ENCODE results near the gene MRPL58.
A peak's percentile ranks its signal among the peaks of the same experiment; 100 is the strongest.
"Not testable (repeated sequence)": the region's sequence is repeated elsewhere in the genome, so short reads cannot be mapped to it uniquely, and the experiment has no call there.

Gene MRPL58

DNA sequence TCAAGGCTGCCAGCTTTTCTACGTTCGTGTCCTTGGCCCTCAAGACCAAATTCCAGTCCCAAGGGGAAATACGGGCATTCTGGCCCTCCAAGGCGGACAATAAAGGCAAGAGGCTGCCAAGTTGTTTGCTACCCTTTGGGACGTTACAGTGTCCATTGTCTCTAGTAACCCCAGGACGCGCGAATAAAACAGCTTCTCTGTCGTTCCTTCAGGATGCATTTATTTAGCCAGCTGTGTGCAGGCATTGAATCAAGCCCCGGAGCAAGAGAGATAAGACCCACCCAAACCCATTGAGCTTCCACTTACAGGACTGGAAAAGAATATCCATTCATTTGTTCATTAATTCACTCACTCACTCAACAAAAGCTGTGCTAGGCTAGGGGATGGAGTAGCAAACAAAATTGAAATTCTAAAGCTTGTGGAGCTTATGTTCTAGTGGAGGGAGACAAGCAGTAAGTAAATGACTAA, 656 bp downstream of the MRPL58 start:
- DNase-seq (ENCODE audit: low read depth in 2 of 2), result no peak

DNA sequence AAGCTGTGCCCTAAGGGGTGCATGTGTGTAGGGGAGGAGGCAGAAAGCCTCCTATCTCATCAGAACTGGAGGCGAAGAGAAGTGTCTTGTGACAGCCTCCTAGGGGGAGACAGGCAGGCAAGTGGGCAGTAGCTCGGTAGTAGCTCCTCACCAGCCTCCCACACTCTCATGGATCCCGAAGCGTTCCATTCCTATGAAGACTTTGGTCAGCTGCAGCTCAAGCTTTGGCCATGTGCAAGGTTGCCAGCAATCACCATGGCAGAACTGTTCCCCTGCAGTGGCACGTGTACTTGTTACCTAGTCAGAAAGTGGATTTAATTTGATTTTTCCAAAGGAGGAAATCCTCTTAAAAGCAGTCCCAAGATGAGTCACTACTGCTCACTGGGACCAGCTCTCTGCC, 6.7 kb downstream of the MRPL58 start:
- DNase-seq (ENCODE audit: low read depth in 2 of 2), result no peak

DNA sequence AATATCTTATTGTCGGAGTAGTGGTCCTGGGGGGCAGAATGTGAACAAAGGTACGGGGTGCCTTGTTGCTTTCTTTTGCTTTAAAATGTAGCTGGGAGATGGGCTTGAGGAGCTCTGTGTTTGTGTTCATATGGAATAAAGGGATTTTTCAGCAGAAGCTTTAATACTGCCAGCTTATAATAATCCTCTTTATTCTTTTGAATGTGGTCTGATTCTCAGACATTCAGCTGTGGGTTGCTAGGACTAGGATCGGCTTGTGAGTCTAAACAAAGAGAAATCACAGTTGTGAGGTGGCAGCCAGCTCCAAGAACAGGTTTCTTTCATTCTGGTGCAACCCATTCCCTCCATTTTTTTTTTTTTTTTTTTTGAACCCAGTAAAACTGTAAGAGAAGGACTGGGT, 7.2 kb downstream of the MRPL58 start:
- DNase-seq (ENCODE audit: low read depth in 2 of 2), result no peak

DNA sequence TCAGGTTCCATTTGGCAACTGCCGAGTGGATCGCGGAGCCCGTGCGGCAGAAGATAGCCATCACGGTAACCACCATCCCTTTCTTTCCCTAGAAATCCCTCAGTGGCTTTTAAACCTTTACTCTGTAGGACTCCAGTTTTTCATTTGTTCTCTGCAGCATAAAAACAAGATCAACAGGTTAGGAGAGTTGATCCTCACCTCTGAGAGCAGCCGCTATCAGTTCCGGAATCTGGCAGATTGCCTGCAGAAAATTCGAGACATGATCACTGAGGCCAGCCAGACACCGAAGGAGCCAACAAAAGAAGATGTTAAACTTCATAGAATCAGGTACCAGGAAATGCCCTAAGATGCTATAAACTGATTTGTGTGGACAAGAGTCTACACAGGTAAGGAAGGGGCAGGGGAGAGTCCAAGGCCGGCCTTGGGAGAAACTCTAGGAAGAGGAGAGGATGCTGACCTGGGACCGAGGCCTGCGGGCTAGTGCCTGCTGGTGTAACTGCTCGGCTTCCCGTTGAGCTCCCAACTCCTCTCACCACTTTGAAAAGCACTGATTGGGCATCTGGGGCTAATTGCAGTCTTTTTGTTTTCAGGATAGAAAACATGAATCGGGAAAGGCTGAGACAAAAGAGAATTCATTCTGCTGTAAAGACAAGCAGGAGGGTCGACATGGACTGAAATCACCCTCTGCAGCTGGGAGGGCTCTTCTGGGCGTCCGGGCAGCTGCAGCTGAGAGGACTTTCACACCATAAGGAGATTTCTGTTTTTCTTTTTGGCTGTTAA, 8.1 kb downstream of the MRPL58 start:
- DNase-seq (ENCODE audit: low read depth in 2 of 2), result no peak

DNA sequence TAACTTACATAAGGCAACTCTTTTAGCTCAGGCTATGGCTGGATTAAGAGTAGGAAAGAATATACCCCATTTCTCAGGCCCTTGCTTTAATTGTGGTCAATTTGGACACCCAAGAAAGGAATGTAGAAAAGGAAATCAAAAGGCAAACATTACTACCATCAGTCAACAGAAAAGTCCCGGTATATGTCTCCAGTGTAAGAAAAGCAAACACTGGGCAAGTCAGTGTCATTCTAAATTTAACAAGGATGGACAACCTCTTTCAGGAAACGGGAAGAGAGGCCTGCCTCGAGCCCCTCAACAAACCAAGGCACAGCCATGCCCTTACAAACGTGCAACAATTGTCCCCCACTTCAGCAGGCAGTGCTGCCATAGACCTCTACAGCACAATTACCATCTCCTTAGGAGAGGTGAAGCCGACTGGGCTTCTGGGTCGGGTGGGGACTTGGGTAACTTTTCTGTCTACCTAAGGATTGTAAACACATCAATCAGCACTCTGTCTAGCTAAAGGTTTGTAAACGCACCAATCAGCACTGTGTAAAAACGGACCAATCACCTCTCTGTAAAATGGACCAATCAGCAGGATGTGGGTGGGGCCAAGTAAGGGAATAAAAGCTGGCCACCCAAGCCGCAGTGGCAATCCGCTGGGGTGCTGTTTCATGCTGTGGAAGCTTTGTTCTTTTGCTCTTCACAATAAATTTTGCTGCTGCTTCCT, 12.4 kb downstream of the MRPL58 start:
- DNase-seq (ENCODE audit: low read depth in 2 of 2), result no peak

DNA sequence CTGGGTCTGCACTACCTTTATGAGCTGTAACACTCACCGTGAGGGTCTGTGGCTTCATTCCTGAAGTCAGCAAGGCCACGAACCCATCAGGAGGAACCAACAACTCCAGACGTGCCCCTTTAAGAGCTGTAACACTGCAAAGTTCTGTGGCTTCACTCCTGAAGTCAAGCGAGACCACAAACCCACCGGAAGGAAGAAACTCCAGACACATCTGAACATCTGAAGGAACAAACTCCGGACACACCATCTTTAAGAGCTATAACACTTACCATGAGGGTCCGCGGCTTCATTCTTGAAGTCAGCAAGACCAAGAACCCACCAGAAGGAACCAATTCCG, 12.9 kb downstream of the MRPL58 start:
- DNase-seq (ENCODE audit: low read depth in 2 of 2), result not testable (repeated sequence)

DNA sequence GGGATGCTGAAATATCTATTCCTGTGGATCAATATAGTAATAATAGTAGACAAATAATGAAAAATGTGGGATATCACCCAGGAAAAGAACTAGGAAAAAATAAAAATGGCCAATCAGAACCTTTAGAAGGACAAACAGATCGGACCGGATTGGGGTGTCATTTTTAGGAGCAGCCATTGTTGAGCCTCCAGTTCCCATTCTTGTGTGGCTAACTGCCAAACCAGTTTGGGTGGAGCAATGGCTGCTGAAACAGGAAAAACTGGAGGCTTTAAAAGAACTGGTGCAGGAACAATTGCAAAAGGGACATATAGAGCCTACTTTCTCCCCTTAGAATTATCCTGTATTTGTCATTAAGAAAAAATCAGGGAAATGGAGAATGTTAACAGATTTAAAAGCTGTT, 14.2 kb downstream of the MRPL58 start:
- DNase-seq (ENCODE audit: low read depth in 2 of 2), result not testable (repeated sequence)

DNA sequence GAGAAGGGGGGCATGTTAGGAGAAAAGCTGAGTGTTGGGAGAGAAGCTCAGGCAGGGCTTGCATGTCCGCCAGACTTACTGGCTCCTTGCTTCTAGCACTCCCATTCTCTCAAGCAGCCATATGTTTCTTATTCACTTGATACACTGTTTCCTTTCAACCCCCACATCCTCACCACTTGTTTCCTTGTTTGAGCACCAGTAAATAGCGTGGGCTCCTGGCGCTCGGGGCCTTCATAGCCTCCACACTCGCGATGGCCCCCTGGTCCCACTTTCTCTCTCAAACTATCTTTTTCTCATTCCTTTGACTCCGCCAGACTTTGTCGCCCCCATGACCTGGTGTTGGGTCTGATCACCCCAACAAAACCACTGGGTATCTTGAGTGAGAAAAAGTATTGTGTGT, 17.7 kb downstream of the MRPL58 start:
- no peak for DNase-seq (ENCODE audit: low read depth in 2 of 2)

DNA sequence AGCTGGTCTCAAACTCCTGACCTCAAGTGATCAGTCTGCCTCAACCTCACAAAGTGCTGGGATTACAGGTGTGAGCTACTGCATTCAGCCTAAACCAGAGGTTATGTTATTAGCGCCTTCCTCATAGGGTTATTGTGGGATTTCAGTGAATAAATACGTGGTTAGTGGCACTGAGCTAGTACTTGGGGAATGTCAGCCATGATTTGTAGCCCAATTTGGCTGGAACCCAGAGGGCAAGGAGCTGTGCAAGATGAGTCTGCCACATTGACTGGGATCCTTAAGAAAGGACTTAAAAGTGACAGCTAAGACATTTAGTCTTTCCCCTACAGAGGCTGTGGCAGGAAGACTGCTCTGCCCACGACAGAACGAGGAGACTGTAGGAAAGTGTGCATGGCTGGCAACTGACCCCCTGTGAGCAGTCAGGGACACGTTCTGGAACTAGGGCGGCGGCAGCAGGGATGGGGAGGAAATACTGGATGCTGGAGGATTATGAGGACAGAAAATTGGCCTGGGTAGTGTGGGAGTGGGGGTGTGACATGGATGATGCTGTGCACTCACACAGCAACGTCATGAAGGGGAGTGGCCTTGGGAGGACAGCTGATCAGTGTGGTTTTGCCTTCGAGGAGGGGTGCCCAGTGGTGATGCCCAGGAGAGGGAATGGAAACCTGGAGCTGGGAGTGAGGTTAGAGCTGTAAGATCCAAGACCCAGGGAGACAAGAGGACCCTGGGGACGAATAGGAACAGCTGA, 19.7 kb downstream of the MRPL58 start:
- DNase-seq (ENCODE audit: low read depth in 2 of 2), result peak in 1 of 2 donors; percentile 32

DNA sequence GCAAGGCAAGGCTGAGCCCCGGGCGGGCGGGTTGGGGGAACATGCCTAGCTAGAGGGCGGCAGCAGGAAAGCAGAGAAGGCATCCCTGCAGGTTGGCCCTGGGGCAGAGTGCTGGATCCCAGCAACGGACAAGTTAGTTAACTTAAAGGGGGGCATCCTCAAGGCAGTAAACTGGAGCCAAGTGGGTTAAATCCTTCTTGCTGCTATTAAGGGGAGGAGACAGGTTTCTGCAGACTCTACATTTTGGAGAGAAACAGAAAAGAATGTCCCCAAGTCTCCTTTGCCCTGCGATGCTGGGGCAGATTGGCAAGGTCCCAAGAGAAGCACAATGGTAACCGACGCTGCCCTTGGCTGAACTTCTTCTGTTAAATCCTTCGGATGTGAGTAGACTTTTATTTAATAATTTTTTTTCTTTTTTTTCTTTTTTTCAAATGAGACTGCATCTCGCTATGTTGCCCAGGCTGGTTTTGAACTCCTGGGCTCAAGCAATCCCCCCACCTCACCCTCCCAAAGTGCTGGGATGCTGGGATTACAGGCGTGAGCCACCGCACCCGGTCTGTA, 20.3 kb downstream of the MRPL58 start:
- DNase-seq (ENCODE audit: low read depth in 2 of 2), result no peak

DNA sequence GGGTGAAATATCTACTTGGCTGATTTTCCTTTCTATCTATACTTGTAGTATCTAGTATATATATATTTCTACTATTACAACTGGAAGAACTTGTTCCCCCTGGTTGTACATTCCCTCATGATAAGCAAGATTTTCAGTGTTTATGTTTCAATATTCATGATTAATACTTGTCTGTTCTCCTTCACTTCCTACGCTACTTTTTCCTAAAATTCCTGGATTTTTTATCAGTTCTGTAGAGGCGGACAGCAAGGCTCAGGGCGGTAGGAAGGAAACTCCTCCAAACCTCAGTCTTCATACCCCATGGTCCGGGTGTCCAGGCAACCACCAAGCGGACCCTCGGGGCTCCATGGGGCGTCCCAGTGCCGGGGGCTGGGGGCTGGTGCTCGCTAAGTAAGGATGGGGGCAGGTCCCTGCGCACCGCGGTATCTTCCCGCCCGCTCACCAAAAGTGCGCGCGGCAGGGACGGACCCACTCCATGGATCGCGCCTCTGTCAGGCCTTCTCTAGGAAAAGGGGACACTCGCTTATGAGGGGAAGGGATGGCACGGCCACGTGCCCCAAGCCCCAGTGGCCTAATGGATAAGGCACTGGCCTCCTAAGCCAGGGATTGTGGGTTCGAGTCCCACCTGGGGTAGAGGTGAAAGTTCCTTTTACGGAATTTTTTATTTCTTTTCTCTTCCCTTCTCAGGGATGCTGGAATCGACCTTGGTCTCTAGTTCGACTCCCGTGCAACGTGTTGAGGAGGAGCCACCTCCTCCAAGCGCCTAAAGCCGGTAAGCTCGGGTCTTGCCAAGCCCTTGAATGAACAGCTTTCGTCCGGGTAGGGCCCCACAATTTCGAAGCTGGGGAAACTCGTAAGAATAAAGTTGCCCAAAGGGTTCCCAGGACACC, 21.1 kb downstream of the MRPL58 start:
- peak; percentile 59 to 93 for DNase-seq (ENCODE audit: low read depth in 2 of 2)

DNA sequence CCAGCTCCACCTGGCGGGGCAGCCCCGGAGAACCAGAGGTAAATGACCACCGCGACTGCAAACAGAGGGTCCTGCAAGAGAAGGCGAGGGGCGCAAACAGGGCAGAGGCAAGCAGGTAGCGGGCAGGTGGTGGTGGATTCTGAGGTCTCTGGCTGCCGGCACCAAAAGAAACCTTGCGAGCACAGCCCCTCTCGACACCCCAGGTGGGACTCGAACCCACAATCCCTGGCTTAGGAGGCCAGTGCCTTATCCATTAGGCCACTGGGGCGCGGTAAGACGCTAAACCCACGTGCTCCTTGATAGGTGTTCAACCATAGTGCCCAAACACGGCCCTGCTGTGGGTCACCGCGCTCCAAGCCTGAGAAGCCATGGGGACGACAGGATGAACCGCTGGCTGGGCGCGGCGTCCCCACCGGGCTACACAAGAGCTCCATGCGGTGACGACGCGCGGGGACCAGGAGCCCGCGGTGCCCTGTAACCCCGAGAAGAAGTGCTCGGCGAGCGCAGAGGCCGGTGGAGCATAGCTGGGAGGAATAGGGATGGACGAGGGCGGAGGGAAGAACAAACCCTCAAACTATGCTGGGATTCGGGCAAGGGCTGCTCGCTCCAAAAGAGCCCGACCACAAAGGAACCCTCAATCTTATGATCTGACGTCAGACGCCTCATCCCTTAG, 21.9 kb downstream of the MRPL58 start:
- DNase-seq (ENCODE audit: low read depth in 2 of 2), result peak; percentile 46 to 91

DNA sequence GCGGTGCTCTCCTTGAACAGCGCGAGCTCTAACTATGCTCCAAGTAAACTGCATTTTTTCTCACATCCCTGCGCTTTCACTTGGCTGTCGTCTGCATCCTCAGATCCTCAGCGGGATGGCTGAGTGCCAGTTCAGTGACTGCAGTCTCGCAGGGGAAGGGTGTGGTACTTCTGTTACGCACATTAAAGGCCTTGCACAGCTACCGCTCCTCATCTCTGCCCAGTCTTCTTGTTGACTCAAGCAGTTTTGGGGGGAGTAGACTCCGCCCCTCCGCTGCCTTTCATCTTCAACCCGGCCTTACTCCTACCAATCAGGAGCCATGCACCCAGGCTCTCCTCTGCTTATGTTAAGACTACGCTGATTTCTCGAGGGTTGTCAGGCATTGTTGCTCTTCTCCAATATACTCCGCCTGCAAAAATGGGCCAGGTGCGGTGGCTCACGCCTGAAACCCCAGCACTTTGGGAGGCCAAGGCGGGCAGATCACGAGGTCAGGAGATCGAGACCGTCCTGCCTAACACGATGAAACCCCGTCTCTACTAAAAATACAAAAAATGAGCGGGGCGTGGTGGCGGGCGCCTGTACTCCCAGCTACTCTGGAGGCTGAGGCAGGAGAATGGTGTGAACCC, 24.3 kb downstream of the MRPL58 start:
- DNase-seq (ENCODE audit: low read depth in 2 of 2), result peak; percentile 39 to 83

DNA sequence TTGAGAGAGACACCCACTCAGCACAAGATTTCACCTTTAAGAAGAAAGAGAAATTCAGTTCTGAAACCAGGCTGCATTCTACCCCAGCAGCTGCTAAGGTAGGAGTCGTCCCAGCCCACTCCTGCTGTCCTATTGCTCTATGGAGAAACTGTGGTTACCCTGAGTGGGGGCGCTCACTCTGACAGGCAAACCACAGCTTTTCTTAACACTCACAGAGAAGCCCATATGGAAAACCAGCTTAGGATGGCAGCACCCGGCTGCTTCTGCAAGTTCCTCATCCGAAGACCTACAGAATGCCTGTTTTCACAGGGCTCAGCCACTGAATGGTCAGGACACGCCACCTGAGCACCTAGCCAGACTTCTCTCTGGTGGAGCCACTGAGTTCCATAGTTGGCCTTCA, 26.8 kb downstream of the MRPL58 start:
- no peak for DNase-seq (ENCODE audit: low read depth in 2 of 2)

DNA sequence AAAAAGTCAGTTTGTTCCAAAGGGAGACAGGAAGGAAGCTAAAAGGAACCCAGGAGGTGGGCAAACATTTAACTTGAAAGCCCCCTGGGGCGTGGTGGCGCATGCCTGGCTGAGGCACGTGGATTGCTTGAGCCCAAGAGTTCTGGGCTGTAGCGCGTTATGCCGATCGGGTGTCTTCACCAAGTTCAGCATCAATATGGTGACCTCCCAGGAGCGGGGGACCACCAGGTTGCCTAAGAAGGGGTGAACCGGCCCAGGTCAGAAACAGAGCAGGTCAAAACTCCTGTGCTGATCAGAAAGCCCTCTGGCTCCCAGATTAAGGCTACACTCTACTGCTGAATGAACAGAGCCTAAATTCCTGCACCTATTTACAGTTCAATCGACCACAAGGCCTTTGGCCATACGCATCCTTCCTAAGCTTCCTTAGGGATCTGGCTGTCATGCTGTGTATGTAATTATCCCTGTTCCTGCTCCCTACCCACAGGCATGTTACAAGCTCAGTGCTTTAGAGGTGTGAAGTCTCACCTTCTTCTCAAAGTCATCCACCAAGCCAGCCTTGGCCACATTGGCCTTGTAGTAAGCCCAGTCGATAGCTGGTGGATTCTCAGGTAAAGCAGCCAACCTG, 29.3 kb downstream of the MRPL58 start:
- DNase-seq (ENCODE audit: low read depth in 2 of 2), result no peak

DNA sequence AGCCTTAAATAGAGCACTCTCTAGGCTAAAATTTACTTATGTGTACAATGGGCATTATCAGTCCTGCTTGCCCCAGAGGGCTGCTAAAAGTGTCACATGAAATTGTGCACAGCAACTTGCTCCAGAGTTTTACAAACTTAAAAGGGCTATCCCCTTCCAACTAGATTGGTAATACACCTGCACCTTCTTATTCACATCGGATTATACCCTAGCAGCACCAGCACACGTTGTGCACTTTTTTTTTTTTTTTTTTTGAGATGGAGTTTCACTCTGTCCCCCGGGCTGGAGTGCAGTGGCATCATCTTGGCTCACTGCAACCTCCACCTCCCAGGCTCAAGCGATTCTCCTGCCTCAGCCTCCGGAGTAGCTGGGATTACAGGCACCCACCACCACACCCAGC, 31.3 kb downstream of the MRPL58 start:
- not testable (repeated sequence) for DNase-seq (ENCODE audit: low read depth in 2 of 2)

DNA sequence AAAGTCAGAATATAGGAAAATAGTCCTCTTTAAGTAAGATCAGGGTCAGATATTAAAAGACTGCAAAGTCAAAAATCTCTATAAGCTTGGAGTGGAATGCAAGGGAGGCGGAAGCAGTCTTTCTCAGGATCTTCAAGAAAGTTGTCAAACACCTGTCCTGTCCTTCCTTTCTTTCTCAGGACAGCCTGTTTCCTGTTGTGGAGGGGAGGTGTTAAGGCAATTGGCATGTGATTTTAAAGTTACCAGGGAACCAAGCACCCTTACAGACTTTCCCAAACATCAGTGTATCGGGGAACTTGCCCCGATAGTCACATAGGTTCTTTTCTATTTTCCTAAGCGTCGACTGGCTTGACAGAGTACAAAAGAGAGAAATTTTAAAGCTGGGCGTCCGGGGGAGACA, 32.2 kb downstream of the MRPL58 start:
- no peak for DNase-seq (ENCODE audit: low read depth in 2 of 2)

DNA sequence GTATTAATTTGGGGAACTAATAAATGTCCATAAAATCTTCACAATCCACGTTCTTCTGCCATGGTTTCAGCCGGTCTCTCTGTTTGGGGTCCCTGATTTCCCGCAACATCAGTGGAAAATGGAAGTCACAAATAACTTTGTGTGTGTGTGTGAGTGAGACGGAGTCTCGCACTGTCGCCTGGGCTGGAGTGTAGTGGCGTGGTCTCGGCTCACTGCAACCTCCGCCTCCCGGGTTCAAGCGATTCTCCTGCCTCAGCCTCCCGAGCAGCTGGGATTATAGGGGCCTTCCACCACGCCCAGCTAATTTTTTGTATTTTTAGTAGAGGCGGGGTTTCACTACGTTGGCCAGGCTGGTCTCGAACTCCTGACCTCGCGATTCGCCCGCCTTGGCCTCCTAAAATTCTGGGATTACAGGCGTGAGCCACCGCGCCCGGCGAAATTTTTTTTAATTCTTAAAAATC, 33.5 kb downstream of the MRPL58 start:
- not testable (repeated sequence) for DNase-seq (ENCODE audit: low read depth in 2 of 2)

DNA sequence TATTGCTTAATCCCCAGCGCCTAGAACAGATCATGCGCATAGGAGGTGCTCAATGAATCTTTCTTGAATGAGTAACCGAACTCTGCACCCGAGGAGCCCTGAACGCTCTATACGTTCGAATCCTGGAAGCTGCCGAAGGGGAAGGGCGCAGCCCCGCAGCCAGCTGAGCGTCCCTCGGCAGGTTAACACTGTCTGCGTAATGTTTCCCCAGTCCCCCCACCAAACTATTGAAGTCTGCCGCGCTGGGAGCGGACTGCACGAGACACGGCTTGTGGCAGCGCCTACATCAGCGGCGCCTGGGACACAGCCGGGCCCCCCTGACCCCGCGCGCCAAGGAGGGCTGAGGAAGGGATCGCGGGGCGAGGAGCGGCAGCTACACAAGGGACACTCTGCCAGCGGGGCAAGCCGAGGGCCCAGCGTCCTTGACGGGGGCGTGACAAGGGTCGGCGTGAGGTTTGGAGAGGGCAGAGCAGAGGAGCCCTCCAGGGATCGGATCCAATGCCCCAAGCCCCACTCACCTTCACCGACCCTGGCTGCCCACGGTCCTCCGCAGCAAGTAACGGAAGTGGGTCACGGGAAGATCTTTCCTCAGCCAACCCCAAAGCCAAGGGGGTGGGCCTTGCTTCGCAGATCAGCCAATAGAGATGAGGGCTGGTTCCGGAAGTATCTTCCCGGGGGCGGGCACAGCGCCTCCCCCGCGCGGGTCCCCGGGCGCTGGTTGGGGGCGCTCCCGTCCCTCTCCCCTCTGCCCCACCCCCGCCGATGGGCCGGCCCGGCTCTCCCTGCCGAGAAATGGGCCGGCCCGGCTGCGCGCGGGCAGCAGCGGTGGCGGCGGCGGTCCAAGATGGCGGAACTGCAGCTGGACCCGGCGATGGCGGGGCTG, 34.2 kb downstream of the MRPL58 start, which contains the start of the genes ATP5PD and KCTD2:
Gene ATP5PD (minus strand): TSS at position 563 of the 883 bp plus-strand sequence. CDS start 4,319 bp downstream, outside the sequence.
Gene KCTD2 (plus strand): TSS at position 819 of the 883 bp plus-strand sequence. CDS start 26 bp downstream, at position 845.
- peak; percentile 85 to 89 for DNase-seq (ENCODE audit: low read depth in 2 of 2)

Data from stimulated activated CD4-positive, alpha-beta T cell treated with anti-CD3 and anti-CD28 coated beads, Interleukin-1b, Interleukin-23, amount 100 ng/mL, for 1 hour (primary cell).